PC-3 (cell line): Measurements from ENCODE around the gene DCLK3. TPM values are rescaled to one million over a fixed set of nuclear protein-coding genes. Genes with fewer than 3 reads are reported as not detected.

Experiments
- ATAC-seq: fragments of 200-7000 bp; cut with Tn5 transposase; 2 replicates; pipeline ENCODE4 v1.9.1; 2020; ENCODE audit warnings: mild to moderate bottlenecking, moderate library complexity
- BruUV-seq: library from RNA; stranded (reverse); fragments of 400-500 nt; replicated peaks from 2 replicates; lab custom pipeline; 2021; lab: Mats Ljungman, UMichigan
- CTCF ChIA-PET: fragments of 300-600 bp; sonication (Branson Sonifier 250); formaldehyde crosslinking; loops from one replicate; lab custom pipeline; 2022; ENCODE audit warnings: antibody characterized with exemption; lab: Charles Lee
- POLR2A ChIA-PET: fragments of 300-600 bp; sonication (Branson Sonifier 250); formaldehyde crosslinking; loops from one replicate; lab custom pipeline; 2022; ENCODE audit warnings: antibody characterized with exemption; ENCODE audit not compliant: unreplicated experiment; lab: Charles Lee
- DNase-seq: peaks from one replicate; pipeline ENCODE4 v3.0.0-alpha.2; 2015
- H2AFZ ChIP-seq: fragments of 300-600 bp; sonication (generic); 2 replicates; pipeline ENCODE4 v1.6.0; 2016; ENCODE audit warnings: antibody characterized with exemption, low read length
- H3F3A ChIP-seq: fragments of 300-600 bp; sonication (generic); one replicate; pipeline ENCODE4 v1.6.0; 2017; ENCODE audit warnings: antibody characterized with exemption, low read length, control low read depth, mild to moderate bottlenecking; ENCODE audit not compliant: unreplicated experiment
- H3K27ac ChIP-seq: fragments of 300-600 bp; sonication (generic); 2 replicates; pipeline ENCODE4 v1.5.1; 2016; ENCODE audit warnings: mild to moderate bottlenecking, low read length
- H3K27me3 ChIP-seq: fragments of 300-600 bp; sonication (generic); 2 replicates; pipeline ENCODE4 v1.6.1; 2016; ENCODE audit warnings: low read length, mixed read lengths
- H3K36me3 ChIP-seq: fragments of 300-600 bp; sonication (generic); 2 replicates; pipeline ENCODE4 v1.6.1; 2016; ENCODE audit warnings: low read depth, mixed run types, low read length, mixed read lengths
- H3K4me1 ChIP-seq: fragments of 300-600 bp; sonication (generic); 2 replicates; pipeline ENCODE4 v1.5.1; 2016; ENCODE audit warnings: low read length; ENCODE audit not compliant: insufficient read depth
- H3K4me2 ChIP-seq: fragments of 300-600 bp; sonication (generic); 2 replicates; pipeline ENCODE4 v1.6.0; 2016; ENCODE audit warnings: low read length
- H3K4me3 ChIP-seq: fragments of 300-600 bp; sonication (generic); 2 replicates; pipeline ENCODE4 v1.5.1; 2016; ENCODE audit warnings: mild to moderate bottlenecking, low read length, mixed read lengths
- H3K79me2 ChIP-seq: fragments of 300-600 bp; sonication (generic); 2 replicates; pipeline ENCODE4 v1.6.1; 2017; ENCODE audit warnings: low read length, mixed read lengths
- H3K9ac ChIP-seq: fragments of 300-600 bp; sonication (generic); 2 replicates; pipeline ENCODE4 v1.6.0; 2016; ENCODE audit warnings: mild to moderate bottlenecking, low read length
- H3K9me2 ChIP-seq: fragments of 300-600 bp; sonication (generic); replicated peaks from 2 replicates; pipeline ENCODE4 v1.6.1; 2016; ENCODE audit warnings: mixed run types, low read length, mixed read lengths
- H3K9me3 ChIP-seq: fragments of 300-600 bp; sonication (generic); 2 replicates; pipeline ENCODE4 v1.6.1; 2016; ENCODE audit warnings: low read length, mixed read lengths
- H4K20me1 ChIP-seq: fragments of 300-600 bp; sonication (generic); 2 replicates; pipeline ENCODE4 v1.6.1; 2016; ENCODE audit warnings: low read length, mixed read lengths
- CTCF ChIP-seq: fragments of 300-600 bp; sonication (generic); conservative IDR thresholded peaks from 2 replicates; pipeline ENCODE4 v1.5.1; 2017; ENCODE audit warnings: antibody characterized with exemption, low read depth, mild to moderate bottlenecking, low read length
- EZH2 ChIP-seq: fragments of 300-600 bp; sonication (generic); IDR thresholded peaks from one replicate; pipeline ENCODE4 v1.6.1; 2017; ENCODE audit warnings: antibody characterized with exemption, mild to moderate bottlenecking, low read length; ENCODE audit not compliant: unreplicated experiment
- EZH2phosphoT487 ChIP-seq: fragments of 300-600 bp; sonication (generic); IDR thresholded peaks from 2 replicates; pipeline ENCODE4 v1.6.1; 2018; ENCODE audit warnings: mild to moderate bottlenecking, antibody characterized with exemption, low read length, borderline replicate concordance
- intact Hi-C: fragments of 100-400 bp; cut with micrococcal nuclease; formaldehyde crosslinking; loops from 2 replicates; pipeline ENCODE4 v1.9.0; 2023
- total RNA-seq: library from RNA; depleted of rRNA; stranded (reverse); fragments of >200 nt; gene quantifications from 2 replicates; pipeline ENCODE4 v1.2.3, GENCODE V29; 2014

Gene DCLK3
- total RNA-seq, 1 experiment from 2014 or later, result not detected

- Histone ChIP-seq H3K9me2 (no peaks in the 10 kb centered on the region), H3K4me1 (0 out of 2 replicates have a peak, but pooled peaks cover 3% of the 10 kb centered on the region), H3K27me3 (no peaks in the 10 kb centered on the region), H3K9ac (no peak overlapping the region), H3F3A (no peaks in the 10 kb centered on the region), H3K27ac (no peak overlapping the region), H2AFZ (no peak overlapping the region), H3K9me3 (no peaks in the 10 kb centered on the region), H3K79me2 (no peaks in the 10 kb centered on the region), H3K4me3 (no peak overlapping the region), H4K20me1 (no peaks in the 10 kb centered on the region), H3K4me2 (no peak overlapping the region), H3K36me3 (no peaks in the 10 kb centered on the region)
- CTCF ChIA-PET, result no interaction called here
- DNase-seq (no peak), ATAC-seq (no peak)
- POLR2A ChIA-PET, result no interaction called here
- intact Hi-C loops, result loop anchor here (10.0 kb wide), 1 partner anchor 495 kb away; no protein-coding TSS in a partner anchor
- no peak for TF ChIP-seq EZH2phosphoT487
- no peak for TF ChIP-seq EZH2
- TF ChIP-seq CTCF, result no peak
- no TSS peak for BruUV-seq
These were observed 54.5 kb downstream of the DCLK3 start for GRCh38 chr3:36709826-36710365.

DNA sequence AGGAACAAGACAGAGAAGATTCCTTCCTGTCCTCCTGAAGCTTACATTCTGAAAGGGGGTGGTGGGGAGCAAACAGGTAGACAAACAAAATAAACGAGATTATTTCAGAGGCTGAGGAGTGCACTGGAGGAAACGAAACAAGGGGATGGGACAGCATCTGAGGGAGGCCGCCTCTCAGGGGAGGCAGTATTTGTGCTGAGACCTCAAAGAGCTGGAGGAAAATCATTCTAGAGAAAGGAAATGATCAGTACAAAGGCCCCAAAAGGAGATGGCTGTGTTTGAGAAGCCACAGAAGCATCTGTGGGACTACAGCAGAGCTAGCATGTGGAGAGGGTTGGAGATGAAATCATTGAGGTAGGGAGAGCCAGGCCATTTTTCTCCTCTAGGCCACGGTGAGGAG is 55.1 kb downstream of the DCLK3 start:
- ChIA-PET POLR2A (no interaction called here), CTCF (no interaction called here)
- H3K79me2 ChIP-seq, result no peaks in the 10 kb centered on the region
- BruUV-seq, result no TSS peak
- DNase-seq (no peak), ATAC-seq (no peak)
- H3K4me3 ChIP-seq, result no peak overlapping the region
- H3K27me3 ChIP-seq, result no peaks in the 10 kb centered on the region
- H3K4me2 ChIP-seq, result no peak overlapping the region
- no peak overlapping the region for H2AFZ ChIP-seq
- H3K9ac ChIP-seq, result no peak overlapping the region
- no peaks in the 10 kb centered on the region for H3F3A ChIP-seq
- no peaks in the 10 kb centered on the region for H3K36me3 ChIP-seq
- TF ChIP-seq EZH2, result no peak
- TF ChIP-seq CTCF, result no peak
- TF ChIP-seq EZH2phosphoT487, result no peak
- no peak overlapping the region for H3K27ac ChIP-seq
- H3K4me1 ChIP-seq, result 0 out of 2 replicates have a peak, but pooled peaks cover 3% of the 10 kb centered on the region
- H3K9me2 ChIP-seq, result no peaks in the 10 kb centered on the region
- H4K20me1 ChIP-seq, result no peaks in the 10 kb centered on the region
- H3K9me3 ChIP-seq, result no peaks in the 10 kb centered on the region
- intact Hi-C loops, result loop anchor here (10.0 kb wide), 1 partner anchor 494 kb away; no protein-coding TSS in a partner anchor
